Coronary artery (tissue), 2 donors: Measurements from ENCODE around the gene ECM1.

Experiments
- DNase-seq: peaks from one replicate; pipeline ENCODE4 v3.0.0-alpha.2; 2017; ENCODE audit warnings: low spot score
- H3K27ac ChIP-seq, 2 donors: fragments of 200-600 bp; sonication (generic); one replicate each; pipeline ENCODE4 v1.5.1; 2016 to 2019
- H3K4me3 ChIP-seq: fragments of 200-600 bp; sonication (generic); 2 replicates; pipeline ENCODE4 v1.5.1; 2016; ENCODE audit warnings: mild to moderate bottlenecking, moderate library complexity
- TF ChIP-seq, protein P1 (sequence below): fragments of 200-600 bp; sonication (generic); IDR thresholded peaks from one replicate; pipeline ENCODE4 v1.5.1; 2019; ENCODE audit warnings: antibody characterized with exemption

Gene ECM1

GRCh38 chr1:150511551-150511950 is 3.6 kb downstream of the ECM1 start:
- Histone ChIP-seq H3K4me3 (no peak overlapping the region), H3K27ac (no peak overlapping the region)
- DNase-seq: no peak
- TF ChIP-seq, protein P1, sequence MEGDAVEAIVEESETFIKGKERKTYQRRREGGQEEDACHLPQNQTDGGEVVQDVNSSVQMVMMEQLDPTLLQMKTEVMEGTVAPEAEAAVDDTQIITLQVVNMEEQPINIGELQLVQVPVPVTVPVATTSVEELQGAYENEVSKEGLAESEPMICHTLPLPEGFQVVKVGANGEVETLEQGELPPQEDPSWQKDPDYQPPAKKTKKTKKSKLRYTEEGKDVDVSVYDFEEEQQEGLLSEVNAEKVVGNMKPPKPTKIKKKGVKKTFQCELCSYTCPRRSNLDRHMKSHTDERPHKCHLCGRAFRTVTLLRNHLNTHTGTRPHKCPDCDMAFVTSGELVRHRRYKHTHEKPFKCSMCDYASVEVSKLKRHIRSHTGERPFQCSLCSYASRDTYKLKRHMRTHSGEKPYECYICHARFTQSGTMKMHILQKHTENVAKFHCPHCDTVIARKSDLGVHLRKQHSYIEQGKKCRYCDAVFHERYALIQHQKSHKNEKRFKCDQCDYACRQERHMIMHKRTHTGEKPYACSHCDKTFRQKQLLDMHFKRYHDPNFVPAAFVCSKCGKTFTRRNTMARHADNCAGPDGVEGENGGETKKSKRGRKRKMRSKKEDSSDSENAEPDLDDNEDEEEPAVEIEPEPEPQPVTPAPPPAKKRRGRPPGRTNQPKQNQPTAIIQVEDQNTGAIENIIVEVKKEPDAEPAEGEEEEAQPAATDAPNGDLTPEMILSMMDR: no peak

DNA sequence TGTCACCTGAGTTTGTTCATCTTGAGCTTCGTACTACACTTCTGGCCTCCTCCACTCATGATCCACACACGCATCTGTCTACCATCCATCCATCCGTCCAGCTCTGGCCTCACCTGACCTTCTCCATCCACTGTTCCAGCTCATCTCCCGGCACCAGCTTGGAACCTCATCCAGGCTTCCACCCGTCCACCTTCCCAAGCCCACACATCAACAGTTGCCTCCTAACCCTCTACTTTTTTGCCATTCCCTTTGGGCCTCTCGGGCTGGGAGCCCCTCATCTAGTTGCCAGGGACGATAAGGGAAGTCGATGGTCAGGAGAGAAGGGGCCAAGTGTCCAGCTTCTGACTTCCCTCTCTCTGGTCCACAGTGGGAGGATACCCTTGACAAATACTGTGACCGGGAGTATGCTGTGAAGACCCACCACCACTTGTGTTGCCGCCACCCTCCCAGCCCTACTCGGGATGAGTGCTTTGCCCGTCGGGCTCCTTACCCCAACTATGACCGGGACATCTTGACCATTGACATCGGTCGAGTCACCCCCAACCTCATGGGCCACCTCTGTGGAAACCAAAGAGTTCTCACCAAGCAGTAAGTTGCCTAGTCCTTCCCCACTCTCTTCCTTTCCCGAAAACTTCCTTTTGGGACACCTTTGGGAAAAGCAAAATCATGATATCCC is 4.2 kb downstream of the ECM1 start:
- no peak overlapping the region for H3K27ac ChIP-seq
- TF ChIP-seq, protein P1: no peak
- no peak for DNase-seq
- no peak overlapping the region for H3K4me3 ChIP-seq

DNA sequence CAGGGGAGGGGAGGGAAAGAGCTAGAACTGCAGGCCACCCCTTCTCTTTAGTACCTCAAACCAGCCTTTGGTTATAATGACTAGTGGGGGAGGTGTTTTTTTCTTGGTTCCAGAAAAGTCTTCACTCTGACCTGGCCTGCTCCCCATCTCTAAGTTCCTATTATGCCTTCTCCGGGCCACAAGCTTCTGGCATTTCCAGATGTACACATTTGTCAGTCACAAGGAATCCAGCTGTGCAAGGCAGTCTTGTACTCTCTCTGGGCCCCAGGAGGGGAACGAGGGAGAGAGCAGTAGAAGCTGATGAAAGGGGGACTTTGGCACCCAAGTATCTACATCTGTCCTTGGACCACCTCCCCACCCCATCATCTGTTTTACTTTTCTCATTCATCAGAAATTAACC is 4.9 kb downstream of the ECM1 start:
- Histone ChIP-seq H3K27ac (no peak overlapping the region), H3K4me3 (no peak overlapping the region)
- DNase-seq: no peak
- TF ChIP-seq, protein P1: no peak

DNA sequence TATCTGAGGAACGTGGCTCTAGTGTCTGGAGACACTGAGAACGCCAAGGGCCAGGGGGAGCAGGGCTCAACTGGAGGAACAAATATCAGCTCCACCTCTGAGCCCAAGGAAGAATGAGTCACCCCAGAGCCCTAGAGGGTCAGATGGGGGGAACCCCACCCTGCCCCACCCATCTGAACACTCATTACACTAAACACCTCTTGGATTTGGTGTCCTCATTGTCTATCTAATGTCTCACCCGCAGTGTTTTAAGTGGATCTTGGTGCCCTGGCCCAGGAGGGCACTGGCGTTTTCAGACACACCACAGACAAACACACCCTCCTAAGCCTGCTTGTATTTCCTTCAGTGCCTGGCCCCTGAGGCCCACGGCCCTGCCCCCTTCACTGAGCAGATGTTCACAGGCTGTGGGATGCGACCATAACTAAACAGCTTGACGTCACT is 5.5 kb downstream of the ECM1 start:
- Histone ChIP-seq H3K4me3 (no peak overlapping the region), H3K27ac (no peak overlapping the region)
- no peak for DNase-seq
- TF ChIP-seq, protein P1: no peak

DNA sequence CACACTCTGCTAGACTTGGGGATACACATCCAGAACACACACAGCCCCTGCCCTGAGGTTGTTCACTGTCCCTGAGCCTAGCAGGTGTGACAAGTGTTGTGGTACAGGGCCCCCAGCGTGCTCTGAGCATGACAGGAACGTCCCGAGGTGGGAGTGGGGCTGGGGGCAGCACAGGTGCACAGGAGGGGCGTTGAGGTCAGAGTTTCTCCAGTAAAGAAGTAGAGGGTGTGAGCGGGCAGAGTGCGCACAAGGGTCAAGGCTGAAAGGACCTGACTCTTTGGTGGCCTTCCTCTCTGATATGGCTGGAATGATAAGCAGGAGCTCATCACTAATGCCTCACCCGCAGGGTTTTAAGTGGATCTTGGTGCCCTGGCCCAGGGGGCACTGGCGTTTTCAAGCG is 6.4 kb downstream of the ECM1 start:
- Histone ChIP-seq H3K4me3 (no peak overlapping the region), H3K27ac (no peak overlapping the region)
- no peak for DNase-seq
- TF ChIP-seq, protein P1: no peak

GRCh38 chr1:150514913-150515327 is 7.0 kb downstream of the ECM1 start:
- no peak for DNase-seq
- TF ChIP-seq, protein P1: no peak
- Histone ChIP-seq H3K27ac (peak overlapping the region; percentile 78 to 92), H3K4me3 (peak overlapping the region; percentile 83)

GRCh38 chr1:150515328-150516049 is 7.6 kb downstream of the ECM1 start, which contains the start of gene FALEC:
TSS of gene FALEC (plus strand) at chr1:150515752.
- peak; percentile 97 for DNase-seq
- H3K4me3 ChIP-seq: peak within 1 kb of the TSS; percentile 83
- H3K27ac ChIP-seq: peak within 1 kb of the TSS; percentile 78 to 92
- TF ChIP-seq, protein P1: no peak
